Measurements from ENCODE around the gene HSPB2. TPM values are rescaled to one million over a fixed set of nuclear protein-coding genes. Genes with fewer than 3 reads are reported as not detected.

Gene HSPB2
- total RNA-seq: 0.92 TPM

GRCh38 chr11:111912535-111912934, at the start of gene HSPB2:
TSS of gene HSPB2 (plus strand) at chr11:111912734. CDS start at chr11:111912830, 96 bp downstream.

GRCh38 chr11:111870886-111871692, 41.4 kb upstream of the HSPB2 start, which contains the start of gene ALG9:
TSS of gene ALG9 (minus strand) at chr11:111871581. CDS start at chr11:111871482, 99 bp downstream.

GRCh38 chr11:111878849-111879636, 33.5 kb upstream of the HSPB2 start, which contains the start of the genes CFAP68 and FDXACB1:
TSS of gene CFAP68 (plus strand) at chr11:111879541. CDS start at chr11:111879561, 20 bp downstream.
TSS of gene FDXACB1 (minus strand) at chr11:111879165. CDS start at chr11:111879132, 33 bp downstream.

GRCh38 chr11:111911563-111912401, 752 bp upstream of the HSPB2 start, which contains the start of gene CRYAB:
TSS of gene CRYAB (minus strand) at chr11:111911770. CDS start at chr11:111911724, 46 bp downstream.

GRCh38 chr11:111918390-111919256, 6.1 kb downstream of the HSPB2 start, which contains the start of gene C11orf52:
TSS of gene C11orf52 (plus strand) at chr11:111918913. CDS start at chr11:111918973, 60 bp downstream.

Small RNA genes lying within 50 kb of the gene (small RNA-seq; reads per million reads assigned to genes)
- gene C11orf52 (not detected), gene GNG5P3 (not detected), gene RNA5SP351 (not detected), gene RPL37AP8 (0.08 reads per million)

Other genes starting within 250 kb of the HSPB2 start
- gene PPP2R1B, start 146.3 kb upstream of the HSPB2 start, total RNA-seq: 16.1 TPM
- 70.8 TPM for gene ALG9, start 41.2 kb upstream of the HSPB2 start, total RNA-seq
- gene FDXACB1, start 33.6 kb upstream of the HSPB2 start, total RNA-seq: 7.2 TPM
- gene CFAP68, start 33.2 kb upstream of the HSPB2 start, total RNA-seq: 19.6 TPM
- gene CRYAB, start 964 bp upstream of the HSPB2 start, total RNA-seq: 8.5 TPM
- 0.69 TPM for gene C11orf52, start 6.2 kb downstream of the HSPB2 start, total RNA-seq
- gene DIXDC1, start 24.6 kb downstream of the HSPB2 start, total RNA-seq: 91.6 TPM
- 67.1 TPM for gene DLAT, start 112.7 kb downstream of the HSPB2 start, total RNA-seq
- gene PIH1D2, start 161.3 kb downstream of the HSPB2 start, total RNA-seq: 7.2 TPM
- gene NKAPD1, start 161.6 kb downstream of the HSPB2 start, total RNA-seq: 39.0 TPM
- 55.1 TPM for gene TIMM8B, start 174.0 kb downstream of the HSPB2 start, total RNA-seq
- gene SDHD, start 174.1 kb downstream of the HSPB2 start, total RNA-seq: 62.5 TPM